CD14-positive monocyte (primary cell): ENCODE measurements around the gene ADAD2. TPM values are rescaled to one million over a fixed set of nuclear protein-coding genes. Genes with fewer than 3 reads are reported as not detected.

ENCODE experiments used
- DNase-seq, 3 donors: peaks; one replicate each; pipeline ENCODE4 v3.0.0-alpha.2; 2011 to 2022
- H2AFZ ChIP-seq: 2 replicates; pipeline ENCODE4 v1.6.0; 2012; ENCODE audit warnings: mild to moderate bottlenecking, low read depth, low read length, inconsistent platforms; ENCODE audit not compliant: insufficient read depth, poor library complexity, severe bottlenecking
- H3K27ac ChIP-seq, 2 donors: 1 replicate in 1 of 2; 2 replicates in 1 of 2; pipeline ENCODE4 v1.5.1; 2012 to 2013; ENCODE audit warnings: low read length in 2 of 2, control low read depth in 1 of 2, inconsistent platforms in 1 of 2, low read depth in 1 of 2, mild to moderate bottlenecking in 1 of 2
- H3K27me3 ChIP-seq, 2 donors: one replicate each; pipeline versions ENCODE4 v1.6.0 to v1.6.1; 2011 to 2013; ENCODE audit warnings: low read length in 2 of 2; ENCODE audit not compliant: control insufficient read depth in 2 of 2, insufficient read depth in 2 of 2
- H3K36me3 ChIP-seq, 2 donors: replicated peaks in 1 of 2; 1 replicate in 1 of 2; 2 replicates in 1 of 2; pipeline versions ENCODE4 v1.5.1 to v1.6.1; 2012 to 2013; ENCODE audit warnings: low read length in 2 of 2, control low read depth in 1 of 2, inconsistent platforms in 1 of 2, mild to moderate bottlenecking in 1 of 2; ENCODE audit not compliant: insufficient read depth in 2 of 2, control insufficient read depth in 1 of 2
- H3K4me1 ChIP-seq, 2 donors: 1 replicate in 1 of 2; 2 replicates in 1 of 2; pipeline versions ENCODE4 v1.5.1 to v1.6.1; 2012 to 2013; ENCODE audit warnings: low read length in 2 of 2, control low read depth in 1 of 2, inconsistent platforms in 1 of 2, mild to moderate bottlenecking in 1 of 2, moderate library complexity in 1 of 2; ENCODE audit not compliant: insufficient read depth in 2 of 2, control insufficient read depth in 1 of 2
- H3K4me2 ChIP-seq: replicated peaks from 2 replicates; pipeline ENCODE3; 2012; ENCODE audit warnings: low read length, moderate library complexity, mild to moderate bottlenecking; ENCODE audit not compliant: poor library complexity, severe bottlenecking; ENCODE audit errors: extremely low read depth
- H3K4me3 ChIP-seq, 3 experiments: fragments of 200-600 bp in 1 of 3; sonication (generic) in 1 of 3; replicated peaks in 1 of 3; 1 replicate in 2 of 3; 2 replicates in 1 of 3; pipeline ENCODE4 v1.5.1; 2011 to 2013; ENCODE audit warnings: low read length in 3 of 3, mild to moderate bottlenecking in 3 of 3, control low read depth in 2 of 3, low read depth in 2 of 3, inconsistent platforms in 1 of 3, moderate library complexity in 1 of 3
- H3K79me2 ChIP-seq: 2 replicates; pipeline ENCODE4 v1.6.0; 2012; ENCODE audit warnings: mild to moderate bottlenecking, control low read depth, inconsistent platforms, low read length, moderate library complexity; ENCODE audit not compliant: insufficient read depth
- H3K9ac ChIP-seq: 2 replicates; pipeline ENCODE4 v1.6.0; 2017; ENCODE audit warnings: low read length, mild to moderate bottlenecking; ENCODE audit not compliant: insufficient read depth, poor library complexity, severe bottlenecking
- H3K9me3 ChIP-seq, 2 donors: replicated peaks in 1 of 2; 1 replicate in 1 of 2; 2 replicates in 1 of 2; pipeline versions ENCODE4 v1.5.1 to v1.6.1; 2012 to 2013; ENCODE audit warnings: low read length in 2 of 2, control low read depth in 1 of 2; ENCODE audit not compliant: control insufficient read depth in 1 of 2, insufficient read depth in 1 of 2
- H4K20me1 ChIP-seq: 2 replicates; pipeline ENCODE4 v1.6.0; 2012; ENCODE audit warnings: mild to moderate bottlenecking, low read length, control low read depth, moderate library complexity; ENCODE audit not compliant: insufficient read depth
- H3K27ac Mint-ChIP-seq, 7 donors: one replicate each; pipeline ENCODE4 v1.8.0; 2020; ENCODE audit warnings: mild to moderate bottlenecking in 7 of 7, mixed read lengths in 7 of 7, moderate library complexity in 6 of 7, inconsistent platforms in 2 of 7
- H3K27me3 Mint-ChIP-seq, 3 donors: one replicate each; pipeline ENCODE4 v1.8.0; 2021 to 2022; ENCODE audit warnings: low read depth in 3 of 3, mild to moderate bottlenecking in 3 of 3, mixed read lengths in 3 of 3, moderate library complexity in 3 of 3, inconsistent platforms in 1 of 3
- H3K36me3 Mint-ChIP-seq, 2 donors: one replicate each; pipeline ENCODE4 v1.8.0; 2020; ENCODE audit warnings: mixed read lengths in 2 of 2, inconsistent platforms in 1 of 2, mild to moderate bottlenecking in 1 of 2
- H3K4me1 Mint-ChIP-seq: one replicate; pipeline ENCODE4 v1.8.0; 2020; ENCODE audit warnings: mild to moderate bottlenecking, mixed read lengths
- H3K4me3 Mint-ChIP-seq, 2 donors: one replicate each; pipeline ENCODE4 v1.8.0; 2020; ENCODE audit warnings: mild to moderate bottlenecking in 2 of 2, mixed read lengths in 2 of 2, moderate library complexity in 1 of 2
- H3K9me3 Mint-ChIP-seq, 7 donors: one replicate each; pipeline ENCODE4 v1.8.0; 2020 to 2022; ENCODE audit warnings: mixed read lengths in 7 of 7, mild to moderate bottlenecking in 6 of 7, moderate library complexity in 6 of 7, inconsistent platforms in 2 of 7
- CTCF ChIP-seq: fragments of 200-600 bp; IDR thresholded peaks from one replicate; pipeline ENCODE4 v1.8.0; 2022; ENCODE audit warnings: antibody characterized with exemption, mild to moderate bottlenecking
- WGBS: methylation state at CpG from one replicate; pipeline ENCODE4 v1.1.5; 2013; ENCODE audit warnings: missing lambda C conversion rate; ENCODE audit not compliant: insufficient coverage; 5-methylcytosine and 5-hydroxymethylcytosine counted together
- intact Hi-C, 2 donors: fragments of 100-400 bp; cut with micrococcal nuclease; formaldehyde crosslinking; loops; one replicate each; pipeline versions ENCODE4 v1.15.0 to v1.15.1; 2023
- polyA plus RNA-seq, 3 donors: library from polyadenylated mRNA; depleted of rRNA in 1 of 3; unstranded in 2 of 3; stranded (reverse) in 1 of 3; fragments of 300-500 nt in 2 of 3; fragments of >200 nt in 1 of 3; fragmentation: Illumina TruSeq in 2 of 3; gene quantifications; 1 replicate in 2 of 3; 2 replicates in 1 of 3; pipeline ENCODE4 v1.2.3, GENCODE V29; 2012 to 2021

Gene ADAD2
- polyA plus RNA-seq, 3 donors, result not detected

DNA sequence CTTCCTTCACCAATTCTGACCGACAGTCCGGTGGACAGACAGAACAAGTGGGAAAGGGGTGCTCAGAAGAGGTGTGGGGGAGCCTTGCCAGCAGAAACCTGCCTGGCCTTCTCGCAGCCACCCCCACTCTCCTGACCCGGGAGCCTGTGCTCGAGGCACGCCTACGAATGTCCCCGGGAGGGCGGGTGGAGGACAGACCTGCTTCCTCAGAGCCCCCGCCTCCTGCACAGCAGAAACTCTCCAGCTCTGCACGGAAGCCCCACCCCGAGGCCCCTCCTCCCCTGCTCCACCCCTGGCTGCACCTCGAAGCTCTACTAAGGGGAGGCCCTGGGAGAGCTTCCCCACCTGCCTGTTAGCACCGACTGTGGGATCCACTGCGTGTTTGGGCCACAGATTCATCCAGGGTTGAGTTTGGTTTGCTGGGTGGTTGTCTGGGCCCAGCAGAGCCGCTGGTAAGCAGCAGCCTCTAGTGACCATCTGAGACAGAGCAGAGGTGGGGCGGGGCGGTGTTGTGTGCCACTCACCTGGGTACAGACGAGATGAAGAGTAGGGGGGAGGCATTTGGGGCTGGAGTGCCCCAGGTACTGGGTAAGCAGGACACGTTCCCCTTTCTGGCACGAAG lies 10.3 kb upstream of the ADAD2 start:
- no peak for DNase-seq
- Histone ChIP-seq H3K4me3 (no peak overlapping the region), H3K4me1 (peaks cover 16 to 17% of the 10 kb centered on the region in 2 donors), H3K27me3 (no peaks in the 10 kb centered on the region), H3K36me3 (peaks cover 74 to 79% of the 10 kb centered on the region in 2 donors), H3K79me2 (peaks cover 20% of the 10 kb centered on the region), H3K4me2 (no peak overlapping the region), H3K9ac (no peak overlapping the region), H3K27ac (no peak overlapping the region), H4K20me1 (peaks cover 5% of the 10 kb centered on the region), H3K9me3 (no peaks in the 10 kb centered on the region), H2AFZ (no peak overlapping the region)
- no peak overlapping the region for H3K4me3 Mint-ChIP-seq
- H3K36me3 Mint-ChIP-seq, result peaks cover 70 to 83% of the 10 kb centered on the region in 2 donors
- peak overlapping the region in 2 of 7 donors; percentile 71 to 76 for H3K27ac Mint-ChIP-seq
- H3K27me3 Mint-ChIP-seq, result peaks cover 0 to 2% (median 1%) of the 10 kb centered on the region in 3 donors
- no peak for TF ChIP-seq CTCF
- intact Hi-C loops, result loop anchor here in 1 of 2 donors (5.0 kb wide), 2 partner anchors 33 to 113 kb away; partner anchors contain the start of genes DNAAF1 and HSDL1
- no peaks in the 10 kb centered on the region for H3K9me3 Mint-ChIP-seq
- 93% methylated on average over 12 of the region's 21 CpGs for WGBS
- H3K4me1 Mint-ChIP-seq, result peaks cover 19% of the 10 kb centered on the region

- H3K4me2 ChIP-seq, result no peak overlapping the region
- peaks cover 27% of the 10 kb centered on the region for H3K79me2 ChIP-seq
- Mint-ChIP-seq H3K9me3 (no peaks in the 10 kb centered on the region), H3K4me1 (peaks cover 19% of the 10 kb centered on the region), H3K4me3 (no peak overlapping the region), H3K36me3 (peaks cover 70 to 83% of the 10 kb centered on the region in 2 donors), H3K27ac (peak overlapping the region in 2 of 7 donors; percentile 15 to 30), H3K27me3 (peaks cover 0 to 2% (median 1%) of the 10 kb centered on the region in 3 donors)
- no peaks in the 10 kb centered on the region for H3K27me3 ChIP-seq
- no peak for TF ChIP-seq CTCF
- peaks cover 74 to 79% of the 10 kb centered on the region in 2 donors for H3K36me3 ChIP-seq
- H3K4me3 ChIP-seq, result no peak overlapping the region
- H4K20me1 ChIP-seq, result peaks cover 5% of the 10 kb centered on the region
- no peak for DNase-seq
- 96% methylated on average over 30 of the region's 41 CpGs for WGBS
- H2AFZ ChIP-seq, result no peak overlapping the region
- intact Hi-C loops, result loop anchor here in 1 of 2 donors (5.0 kb wide), 2 partner anchors 34 to 114 kb away; partner anchors contain the start of genes DNAAF1 and HSDL1
- H3K9ac ChIP-seq, result no peak overlapping the region
- no peaks in the 10 kb centered on the region for H3K9me3 ChIP-seq
- H3K27ac ChIP-seq, result no peak overlapping the region
- H3K4me1 ChIP-seq, result peaks cover 15 to 17% of the 10 kb centered on the region in 2 donors
These were observed 9.6 kb upstream of the ADAD2 start for GRCh38 chr16:84181144-84181915.
